Calu3 (cell line): ENCODE data around the gene LRRC75A. TPM values are rescaled to one million over a fixed set of nuclear protein-coding genes. Genes with fewer than 3 reads are reported as not detected.
"Not testable (repeated sequence)": the region's sequence is repeated elsewhere in the genome, so short reads cannot be mapped to it uniquely, and the experiment has no call there.

ENCODE experiments used
- BruUV-seq: library from RNA; stranded (reverse); fragments of 400-500 nt; replicated peaks from 2 replicates; lab custom pipeline; 2021; lab: Mats Ljungman, UMichigan
- CTCF ChIA-PET: fragments of 300-600 bp; sonication (Branson Sonifier 250); formaldehyde crosslinking; loops from one replicate; lab custom pipeline; 2022; ENCODE audit warnings: antibody characterized with exemption; lab: Charles Lee
- DNase-seq: peaks from one replicate; pipeline ENCODE4 v3.0.0; 2022
- H3K27ac Mint-ChIP-seq: one replicate; pipeline ENCODE4 v1.8.0; 2022; ENCODE audit warnings: mixed read lengths; ENCODE audit not compliant: unreplicated experiment
- H3K27me3 Mint-ChIP-seq: one replicate; pipeline ENCODE4 v1.8.0; 2022; ENCODE audit warnings: mixed read lengths; ENCODE audit not compliant: unreplicated experiment
- H3K36me3 Mint-ChIP-seq: one replicate; pipeline ENCODE4 v1.8.0; 2022; ENCODE audit warnings: mild to moderate bottlenecking, moderate library complexity, mixed read lengths; ENCODE audit not compliant: insufficient read depth, unreplicated experiment
- H3K4me1 Mint-ChIP-seq: one replicate; pipeline ENCODE4 v1.8.0; 2022; ENCODE audit warnings: mild to moderate bottlenecking, low read depth, mixed read lengths; ENCODE audit not compliant: unreplicated experiment
- H3K4me3 Mint-ChIP-seq: one replicate; pipeline ENCODE4 v1.8.0; 2022; ENCODE audit warnings: mild to moderate bottlenecking, low read depth, moderate library complexity, mixed read lengths; ENCODE audit not compliant: unreplicated experiment
- H3K9me3 Mint-ChIP-seq: one replicate; pipeline ENCODE4 v1.8.0; 2022; ENCODE audit warnings: low read depth, mixed read lengths; ENCODE audit not compliant: unreplicated experiment
- intact Hi-C: fragments of 100-400 bp; cut with micrococcal nuclease; formaldehyde crosslinking; loops from one replicate; pipeline ENCODE4 v1.10.0; 2022; ENCODE audit not compliant: unreplicated experiment
- total RNA-seq: library from RNA; stranded (reverse); gene quantifications from 2 replicates; pipeline ENCODE4 v1.2.3, GENCODE V29; 2022
- TF ChIP-seq, protein P1 (sequence below): fragments of 200-600 bp; IDR thresholded peaks from one replicate; pipeline ENCODE4 v1.8.0; 2022; ENCODE audit warnings: antibody characterized with exemption; ENCODE audit not compliant: unreplicated experiment

The LRRC75A gene
- total RNA-seq, 1 experiment from 2014 or later: 3.0 TPM

DNA sequence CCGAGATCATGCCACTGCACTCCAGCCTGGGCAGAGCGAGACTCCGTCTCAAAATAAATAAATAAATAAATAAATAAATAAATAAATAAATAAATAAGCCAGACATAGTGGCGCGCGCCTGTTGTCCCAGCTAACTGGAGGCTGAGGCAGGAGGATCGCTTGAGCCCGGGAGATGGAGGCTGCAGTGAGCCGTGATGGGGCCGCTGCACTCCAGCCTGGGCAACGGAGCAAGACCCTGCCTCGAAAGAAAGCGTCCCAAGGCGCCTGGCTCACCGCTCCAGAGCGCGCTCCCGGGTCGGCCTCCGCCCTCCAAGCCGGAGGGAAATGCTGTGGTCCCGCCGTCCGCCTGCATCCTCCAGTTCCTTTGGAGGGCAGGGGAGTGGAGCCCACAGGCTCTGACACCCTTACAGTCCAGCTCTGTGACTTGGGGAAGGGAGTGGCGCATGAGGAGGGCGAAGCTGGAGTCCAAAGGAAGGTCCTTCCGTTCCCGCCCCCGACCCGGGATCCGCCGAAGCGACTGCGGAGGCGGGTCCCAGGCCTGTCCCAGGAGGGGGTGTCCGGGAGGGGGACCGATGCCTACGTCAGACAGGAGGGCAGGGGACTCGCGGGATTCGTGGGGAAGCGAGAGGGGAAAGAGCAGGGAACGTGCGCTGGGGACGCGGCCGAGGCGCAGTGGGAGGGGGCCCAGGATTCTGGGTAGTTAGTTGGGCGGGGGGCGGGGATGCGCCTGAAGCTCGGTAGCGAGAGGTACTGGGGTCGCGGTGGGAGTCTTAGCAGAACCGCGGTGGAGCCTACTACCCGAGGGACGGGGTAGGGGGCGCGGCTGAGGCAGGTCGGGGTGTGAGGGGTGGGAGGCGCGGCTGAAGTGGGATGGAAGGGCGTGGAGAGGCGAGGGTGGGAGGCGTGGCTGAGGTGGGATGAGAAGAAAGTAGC is 85.0 kb downstream of the LRRC75A start:
- no peaks in the 10 kb centered on the region for H3K4me1 Mint-ChIP-seq
- CTCF ChIA-PET: interaction anchor here (0.8 kb wide), 1 partner anchor 43 kb away, joined by 5 read pairs; no protein-coding TSS in a partner anchor
- BruUV-seq: no TSS peak
- H3K4me3 Mint-ChIP-seq: peak overlapping the region; percentile 64
- H3K27ac Mint-ChIP-seq: no peak overlapping the region
- TF ChIP-seq, protein P1, sequence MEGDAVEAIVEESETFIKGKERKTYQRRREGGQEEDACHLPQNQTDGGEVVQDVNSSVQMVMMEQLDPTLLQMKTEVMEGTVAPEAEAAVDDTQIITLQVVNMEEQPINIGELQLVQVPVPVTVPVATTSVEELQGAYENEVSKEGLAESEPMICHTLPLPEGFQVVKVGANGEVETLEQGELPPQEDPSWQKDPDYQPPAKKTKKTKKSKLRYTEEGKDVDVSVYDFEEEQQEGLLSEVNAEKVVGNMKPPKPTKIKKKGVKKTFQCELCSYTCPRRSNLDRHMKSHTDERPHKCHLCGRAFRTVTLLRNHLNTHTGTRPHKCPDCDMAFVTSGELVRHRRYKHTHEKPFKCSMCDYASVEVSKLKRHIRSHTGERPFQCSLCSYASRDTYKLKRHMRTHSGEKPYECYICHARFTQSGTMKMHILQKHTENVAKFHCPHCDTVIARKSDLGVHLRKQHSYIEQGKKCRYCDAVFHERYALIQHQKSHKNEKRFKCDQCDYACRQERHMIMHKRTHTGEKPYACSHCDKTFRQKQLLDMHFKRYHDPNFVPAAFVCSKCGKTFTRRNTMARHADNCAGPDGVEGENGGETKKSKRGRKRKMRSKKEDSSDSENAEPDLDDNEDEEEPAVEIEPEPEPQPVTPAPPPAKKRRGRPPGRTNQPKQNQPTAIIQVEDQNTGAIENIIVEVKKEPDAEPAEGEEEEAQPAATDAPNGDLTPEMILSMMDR: no peak
- H3K36me3 Mint-ChIP-seq: peaks cover 6% of the 10 kb centered on the region
- H3K27me3 Mint-ChIP-seq: no peaks in the 10 kb centered on the region
- intact Hi-C loops: no loop called here
- peak; percentile 20 for DNase-seq
- H3K9me3 Mint-ChIP-seq: no peaks in the 10 kb centered on the region

DNA sequence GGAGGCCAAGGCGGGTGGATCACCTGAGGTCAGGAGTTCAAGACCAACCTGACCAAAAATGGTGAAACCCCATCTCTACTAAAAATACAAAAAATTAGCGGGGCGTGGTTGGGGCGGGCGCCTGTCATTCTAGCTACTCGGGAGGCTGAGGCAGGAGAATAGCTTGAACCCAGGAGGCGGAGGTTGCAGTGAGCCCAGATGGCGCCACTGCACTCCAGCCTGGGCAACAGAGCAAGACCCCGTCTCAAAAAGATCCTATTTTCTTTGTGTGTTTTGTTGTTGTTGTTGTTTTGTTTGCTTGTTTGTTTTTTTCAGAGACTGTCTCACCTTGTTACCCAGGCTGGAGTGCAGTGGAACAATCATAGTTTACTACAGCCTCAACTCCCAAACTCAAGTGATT is 88.1 kb downstream of the LRRC75A start:
- intact Hi-C loops, H3K9me3 Mint-ChIP-seq, H3K27ac Mint-ChIP-seq, DNase-seq, H3K36me3 Mint-ChIP-seq, H3K27me3 Mint-ChIP-seq, H3K4me1 Mint-ChIP-seq, H3K4me3 Mint-ChIP-seq, CTCF ChIA-PET, BruUV-seq: not testable (repeated sequence)

DNA sequence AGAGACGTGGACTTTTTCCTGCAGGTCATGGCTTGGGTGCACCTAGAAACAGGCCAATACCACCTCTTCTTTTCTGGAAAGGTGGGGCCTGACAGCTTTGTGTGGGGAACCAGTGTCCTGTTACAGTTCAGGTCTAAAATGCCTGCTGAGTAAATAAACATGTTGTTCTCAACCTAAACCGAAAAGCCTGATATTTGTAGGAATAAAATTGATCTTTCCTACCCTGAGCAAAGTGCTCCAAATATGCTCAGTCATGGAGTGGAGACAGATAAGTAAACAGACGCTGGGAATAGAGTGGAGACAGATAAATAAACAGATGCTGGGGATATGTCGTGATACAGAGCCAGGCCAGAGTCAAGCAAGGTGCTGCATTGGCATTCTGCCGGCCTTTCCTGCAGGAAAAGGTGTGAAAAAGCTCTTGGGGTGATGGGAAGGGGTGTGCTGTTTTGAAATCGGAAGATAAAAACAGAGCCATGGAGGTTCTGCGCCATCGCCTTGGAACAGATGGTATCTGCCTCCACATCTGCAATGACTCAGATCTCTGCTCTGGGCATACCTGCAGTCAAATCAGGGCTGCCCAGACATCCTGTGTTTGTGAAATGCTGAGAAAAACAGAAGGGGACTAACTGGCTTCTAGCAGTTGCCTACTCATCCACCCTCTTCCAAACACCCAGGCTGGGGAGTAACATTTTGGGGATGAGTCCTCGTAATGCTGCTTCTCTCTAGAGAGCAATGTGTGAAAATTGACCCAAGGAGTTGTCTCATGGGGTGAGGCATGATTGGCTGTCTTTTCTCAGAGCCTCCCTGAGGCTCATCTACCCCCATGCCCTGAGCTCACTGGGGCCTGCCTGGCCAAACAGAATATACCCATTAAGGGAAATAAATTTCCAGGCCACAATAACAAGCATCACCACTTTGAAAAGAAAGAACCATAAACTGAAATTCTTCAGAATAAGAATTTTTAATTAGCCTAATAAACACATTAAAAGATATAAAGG is 93.4 kb downstream of the LRRC75A start:
- no peak overlapping the region for H3K27ac Mint-ChIP-seq
- H3K4me1 Mint-ChIP-seq: peaks cover 8% of the 10 kb centered on the region
- no peak overlapping the region for H3K4me3 Mint-ChIP-seq
- no peaks in the 10 kb centered on the region for H3K36me3 Mint-ChIP-seq
- intact Hi-C loops: no loop called here
- TF ChIP-seq, protein P1: no peak
- no TSS peak for BruUV-seq
- no peaks in the 10 kb centered on the region for H3K27me3 Mint-ChIP-seq
- H3K9me3 Mint-ChIP-seq: no peaks in the 10 kb centered on the region
- no peak for DNase-seq
- CTCF ChIA-PET: no interaction called here

DNA sequence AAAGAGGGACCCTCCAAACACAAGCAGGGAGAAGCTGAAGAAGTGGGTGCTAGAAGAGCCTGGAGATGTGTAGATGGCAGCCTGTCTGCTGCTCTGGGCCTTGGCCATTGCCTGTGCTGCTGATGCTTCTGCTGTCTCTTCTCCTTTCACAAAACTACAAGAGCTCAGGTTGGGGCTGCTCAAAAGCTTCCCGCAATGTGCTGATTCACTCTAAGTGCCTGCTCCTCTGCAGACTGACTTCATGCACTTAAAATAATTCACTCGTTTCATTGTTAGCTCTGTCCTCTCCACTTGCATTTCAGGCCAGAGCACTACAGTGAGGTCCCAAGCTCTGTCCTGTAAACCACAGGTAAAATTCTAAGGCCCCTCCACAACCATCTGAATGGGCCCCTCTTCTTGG is 95.3 kb downstream of the LRRC75A start:
- DNase-seq, H3K9me3 Mint-ChIP-seq, H3K27me3 Mint-ChIP-seq, BruUV-seq, H3K4me1 Mint-ChIP-seq, H3K27ac Mint-ChIP-seq, H3K4me3 Mint-ChIP-seq, H3K36me3 Mint-ChIP-seq, intact Hi-C loops: not testable (repeated sequence)
- CTCF ChIA-PET: interaction anchor here (0.6 kb wide), 1 partner anchor 60 kb away, joined by 4 read pairs; no protein-coding TSS in a partner anchor

DNA sequence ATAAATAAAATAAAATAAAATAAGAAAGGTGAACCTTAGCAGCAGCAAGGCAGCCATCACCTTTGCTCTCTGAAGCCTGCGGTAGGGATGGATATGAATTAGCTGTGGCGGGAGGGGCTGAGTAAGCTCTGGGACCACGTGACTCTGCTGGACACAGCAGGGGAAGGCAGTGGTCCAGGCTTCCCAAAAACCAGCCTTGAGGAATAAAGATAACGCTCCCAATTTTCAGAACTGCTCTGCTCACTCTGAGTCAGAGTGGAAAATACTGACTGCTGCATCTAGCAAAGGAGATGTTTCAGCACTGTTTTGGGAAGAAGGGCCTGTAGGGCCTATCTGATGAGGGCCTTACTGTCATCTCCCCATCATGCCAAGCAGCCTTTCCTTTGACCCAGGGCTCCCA is 96.1 kb downstream of the LRRC75A start:
- DNase-seq, H3K27ac Mint-ChIP-seq, H3K4me3 Mint-ChIP-seq, H3K9me3 Mint-ChIP-seq, H3K4me1 Mint-ChIP-seq, H3K36me3 Mint-ChIP-seq, H3K27me3 Mint-ChIP-seq, intact Hi-C loops, BruUV-seq, CTCF ChIA-PET: not testable (repeated sequence)

DNA sequence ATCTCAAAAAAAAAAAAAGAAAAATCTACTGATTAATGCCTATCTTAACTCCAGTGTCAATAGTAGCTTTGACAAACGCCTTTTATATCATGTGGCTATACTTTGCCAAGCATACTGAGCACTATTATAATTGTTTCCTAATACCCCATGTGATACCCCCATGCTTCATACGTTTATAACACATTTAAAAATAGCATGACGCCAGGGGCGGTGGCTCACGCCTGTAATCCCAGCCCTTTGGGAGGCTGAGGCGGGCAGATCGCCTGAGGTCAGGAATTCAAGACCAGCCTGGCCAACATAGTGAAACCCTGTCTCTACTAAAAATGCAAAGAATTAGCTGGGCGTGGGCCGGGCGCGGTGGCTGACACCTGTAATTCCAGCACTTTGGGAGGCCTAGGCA is 99.5 kb downstream of the LRRC75A start:
- BruUV-seq, CTCF ChIA-PET, H3K9me3 Mint-ChIP-seq, H3K4me1 Mint-ChIP-seq, intact Hi-C loops, H3K4me3 Mint-ChIP-seq, H3K27me3 Mint-ChIP-seq, H3K36me3 Mint-ChIP-seq, DNase-seq, H3K27ac Mint-ChIP-seq: not testable (repeated sequence)
